Suprapubic skin (tissue), 4 donors: ENCODE results near the gene EID3. TPM values are rescaled to one million over a fixed set of nuclear protein-coding genes. Genes with fewer than 3 reads are reported as not detected.
A peak's percentile ranks its signal among the peaks of the same experiment; 100 is the strongest.

Source experiments
- DNase-seq, 2 donors: peaks; one replicate each; pipeline ENCODE4 v3.0.0-alpha.2; 2019; ENCODE audit warnings: low spot score in 2 of 2
- H3K27ac ChIP-seq: fragments of 200-600 bp; sonication (generic); one replicate; pipeline ENCODE4 v1.5.1; 2019
- H3K27me3 ChIP-seq: fragments of 200-600 bp; sonication (generic); one replicate; pipeline ENCODE4 v1.5.1; 2019
- H3K36me3 ChIP-seq: fragments of 200-600 bp; sonication (generic); one replicate; pipeline ENCODE4 v1.5.1; 2019
- H3K4me1 ChIP-seq: fragments of 200-600 bp; sonication (generic); one replicate; pipeline ENCODE4 v1.5.1; 2019
- H3K4me3 ChIP-seq: fragments of 200-600 bp; sonication (generic); one replicate; pipeline ENCODE4 v1.5.1; 2019; ENCODE audit warnings: mild to moderate bottlenecking
- H3K9me3 ChIP-seq: fragments of 200-600 bp; sonication (generic); one replicate; pipeline ENCODE4 v1.5.1; 2019
- EP300 ChIP-seq: sonication (generic); formaldehyde crosslinking; IDR thresholded peaks from one replicate; pipeline ENCODE4 v1.6.1; 2017; ENCODE audit warnings: antibody characterized with exemption
- POLR2A ChIP-seq, 2 donors: fragments of 450-650 bp; IDR thresholded peaks; one replicate each; pipeline ENCODE4 v1.6.1; 2017; ENCODE audit warnings: antibody characterized with exemption in 2 of 2, mild to moderate bottlenecking in 2 of 2, moderate library complexity in 2 of 2
- POLR2AphosphoS5 ChIP-seq, 3 donors: sonication (generic); formaldehyde crosslinking; IDR thresholded peaks; one replicate each; pipeline ENCODE4 v1.6.1; 2017; ENCODE audit warnings: antibody characterized with exemption in 3 of 3
- WGBS: methylation state at CpG from one replicate; pipeline ENCODE4 v1.1.5; 2018; 5-methylcytosine and 5-hydroxymethylcytosine counted together
- total RNA-seq, 4 donors: library from RNA; depleted of rRNA; stranded (reverse); fragments of >200 nt; gene quantifications; one replicate each; pipeline ENCODE4 v1.1.0, GENCODE V29; 2016
- TF ChIP-seq, protein P1 (sequence below), 2 donors: fragments of 200-600 bp in 1 of 2; fragments of 450-650 bp in 1 of 2; sonication (generic) in 1 of 2; IDR thresholded peaks; one replicate each; pipeline ENCODE4 v1.5.1; 2016 to 2019; ENCODE audit warnings: antibody characterized with exemption in 2 of 2, mild to moderate bottlenecking in 1 of 2, moderate library complexity in 1 of 2

Gene EID3
- total RNA-seq, 4 donors from 2014 or later: 2.9 to 5.4 (median 4.0) TPM

DNA sequence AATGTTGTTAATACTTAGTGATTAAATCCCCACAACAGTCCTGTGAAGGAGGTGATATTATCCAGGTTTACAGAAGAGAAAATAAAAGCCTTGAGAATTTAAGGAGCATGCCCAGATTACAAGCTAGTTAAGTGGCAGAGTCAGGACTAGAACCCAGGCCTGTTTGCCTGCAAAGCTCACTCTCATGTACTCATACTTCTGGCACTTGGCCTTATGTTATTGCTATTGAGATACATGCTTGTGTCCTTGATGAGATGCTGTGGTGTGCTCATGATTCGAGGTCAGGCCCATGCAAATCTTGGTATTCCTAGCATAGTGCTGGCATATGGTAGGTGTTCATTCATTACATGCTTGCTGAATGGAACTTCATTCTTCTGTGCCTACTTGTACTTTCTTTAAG, 7.6 kb upstream of the EID3 start:
- H3K4me1 ChIP-seq: peaks cover 46% of the 10 kb centered on the region

DNA sequence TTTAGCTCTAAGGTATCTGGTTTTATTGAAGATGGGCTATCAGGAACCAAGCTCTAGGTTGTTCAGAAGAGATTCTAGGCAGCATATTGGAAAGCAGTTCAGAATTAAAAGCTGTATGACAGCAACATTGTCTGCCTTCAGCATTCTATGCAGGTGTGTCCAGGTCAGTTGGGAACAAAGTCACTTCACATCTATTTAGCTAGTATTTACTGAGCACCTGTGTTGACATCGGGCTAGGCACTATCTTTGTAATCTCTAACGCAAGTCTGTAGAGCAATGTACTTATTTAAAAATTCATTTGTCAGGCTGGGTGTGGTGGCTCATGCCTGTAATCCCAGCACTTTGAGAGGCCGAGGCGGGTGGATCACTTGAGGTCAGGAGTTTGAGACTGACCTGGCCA, 6.8 kb upstream of the EID3 start:
- Histone ChIP-seq H3K4me1 (peaks cover 46% of the 10 kb centered on the region), H3K9me3 (no peaks in the 10 kb centered on the region), H3K4me3 (no peak overlapping the region), H3K27ac (peak overlapping the region; percentile 29), H3K27me3 (no peaks in the 10 kb centered on the region), H3K36me3 (peaks cover 23% of the 10 kb centered on the region)
- TF ChIP-seq POLR2A (IDR thresholded peaks at IDR 0.05) (no peak), POLR2AphosphoS5 (IDR thresholded peaks at IDR 0.05) (no peak), EP300 (no peak)
- TF ChIP-seq, protein P1, sequence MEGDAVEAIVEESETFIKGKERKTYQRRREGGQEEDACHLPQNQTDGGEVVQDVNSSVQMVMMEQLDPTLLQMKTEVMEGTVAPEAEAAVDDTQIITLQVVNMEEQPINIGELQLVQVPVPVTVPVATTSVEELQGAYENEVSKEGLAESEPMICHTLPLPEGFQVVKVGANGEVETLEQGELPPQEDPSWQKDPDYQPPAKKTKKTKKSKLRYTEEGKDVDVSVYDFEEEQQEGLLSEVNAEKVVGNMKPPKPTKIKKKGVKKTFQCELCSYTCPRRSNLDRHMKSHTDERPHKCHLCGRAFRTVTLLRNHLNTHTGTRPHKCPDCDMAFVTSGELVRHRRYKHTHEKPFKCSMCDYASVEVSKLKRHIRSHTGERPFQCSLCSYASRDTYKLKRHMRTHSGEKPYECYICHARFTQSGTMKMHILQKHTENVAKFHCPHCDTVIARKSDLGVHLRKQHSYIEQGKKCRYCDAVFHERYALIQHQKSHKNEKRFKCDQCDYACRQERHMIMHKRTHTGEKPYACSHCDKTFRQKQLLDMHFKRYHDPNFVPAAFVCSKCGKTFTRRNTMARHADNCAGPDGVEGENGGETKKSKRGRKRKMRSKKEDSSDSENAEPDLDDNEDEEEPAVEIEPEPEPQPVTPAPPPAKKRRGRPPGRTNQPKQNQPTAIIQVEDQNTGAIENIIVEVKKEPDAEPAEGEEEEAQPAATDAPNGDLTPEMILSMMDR (IDR thresholded peaks at IDR 0.05): no peak
- 78% methylated on average over 4 of the region's 4 CpGs for WGBS
- no peak for DNase-seq

More for the DNA sequence above, 7.6 kb upstream of the EID3 start:
- Histone ChIP-seq H3K9me3 (no peaks in the 10 kb centered on the region), H3K4me3 (no peak overlapping the region), H3K27me3 (no peaks in the 10 kb centered on the region), H3K36me3 (peaks cover 27% of the 10 kb centered on the region), H3K27ac (no peak overlapping the region)
- no peak for TF ChIP-seq POLR2AphosphoS5 (IDR thresholded peaks at IDR 0.05)
- no peak for TF ChIP-seq EP300
- TF ChIP-seq POLR2A (IDR thresholded peaks at IDR 0.05): no peak
- TF ChIP-seq, protein P1 (IDR thresholded peaks at IDR 0.05): no peak
- DNase-seq: no peak
- 76% methylated on average over 1 of the region's 1 CpG for WGBS

DNA sequence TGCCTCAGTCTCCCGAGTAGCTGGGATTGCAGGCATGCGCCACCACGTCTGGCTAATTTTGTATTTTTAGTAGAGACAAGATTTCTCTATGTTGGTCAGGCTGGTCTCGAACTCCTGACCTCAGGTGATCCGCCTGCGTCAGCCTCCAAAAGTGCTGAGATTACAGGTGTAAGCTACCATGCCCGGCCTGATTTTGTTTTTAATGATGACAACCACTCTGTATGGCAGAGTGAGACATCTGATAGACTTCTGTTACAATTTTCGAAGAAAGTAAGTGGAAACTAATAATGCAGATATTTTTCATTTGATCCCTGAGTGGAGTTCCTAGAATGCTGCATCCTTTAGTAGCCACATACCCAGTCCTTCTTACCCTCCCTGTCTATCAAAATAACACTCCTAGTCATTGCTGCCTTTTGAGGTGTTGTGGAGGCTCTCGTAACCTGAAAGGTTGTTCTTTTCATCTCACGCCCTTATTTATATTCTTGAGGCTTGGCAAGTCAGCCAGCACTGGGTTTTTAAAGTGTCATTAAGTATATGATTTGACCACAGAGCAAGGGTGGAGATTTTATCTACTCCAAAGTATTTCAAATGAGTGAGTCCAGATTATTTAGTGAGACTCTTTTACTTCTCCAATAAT, 5.9 kb upstream of the EID3 start:
- no peak for TF ChIP-seq EP300
- TF ChIP-seq, protein P1 (IDR thresholded peaks at IDR 0.05): no peak
- no peak for TF ChIP-seq POLR2A (IDR thresholded peaks at IDR 0.05)
- no peak for TF ChIP-seq POLR2AphosphoS5 (IDR thresholded peaks at IDR 0.05)
- 87% methylated on average over 10 of the region's 10 CpGs for WGBS
- H3K27ac ChIP-seq: no peak overlapping the region
- no peak overlapping the region for H3K4me3 ChIP-seq
- no peaks in the 10 kb centered on the region for H3K27me3 ChIP-seq
- H3K4me1 ChIP-seq: peaks cover 38% of the 10 kb centered on the region
- no peak for DNase-seq
- no peaks in the 10 kb centered on the region for H3K9me3 ChIP-seq
- H3K36me3 ChIP-seq: peaks cover 14% of the 10 kb centered on the region

DNA sequence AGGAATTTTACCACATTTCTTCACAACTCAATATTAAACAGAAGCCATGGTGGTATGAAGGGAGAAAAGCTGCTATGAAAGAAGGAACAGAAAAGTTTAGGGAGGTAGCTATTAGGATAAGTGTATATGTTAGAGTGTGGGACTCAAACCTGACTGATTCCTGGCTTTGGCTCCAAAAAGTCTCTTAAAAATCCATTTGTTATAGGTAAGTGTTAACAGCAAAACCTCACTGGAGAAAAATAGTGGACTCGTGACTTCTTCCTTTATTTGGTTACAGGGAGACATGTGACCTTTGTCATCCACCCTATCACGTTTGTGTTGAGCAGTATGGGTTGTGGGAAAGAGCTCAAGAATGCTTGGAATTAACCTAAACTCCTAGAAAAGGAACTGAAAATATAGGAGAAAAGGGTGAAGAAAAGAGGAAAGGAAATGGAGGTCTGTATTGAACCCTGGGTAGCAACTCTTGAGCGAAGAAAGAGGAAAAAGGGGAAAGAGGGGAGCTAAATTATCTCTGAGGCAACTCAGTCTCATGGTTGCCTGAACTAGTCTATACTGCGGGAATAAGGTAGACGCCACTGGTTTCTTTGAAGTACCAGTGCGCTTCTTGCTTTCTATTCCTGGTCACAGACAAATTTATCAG, 3.6 kb upstream of the EID3 start:
- no peak for TF ChIP-seq POLR2A (IDR thresholded peaks at IDR 0.05)
- no peak for TF ChIP-seq POLR2AphosphoS5 (IDR thresholded peaks at IDR 0.05)
- TF ChIP-seq EP300: no peak
- TF ChIP-seq, protein P1 (IDR thresholded peaks at IDR 0.05): no peak
- 80% methylated on average over 6 of the region's 6 CpGs for WGBS
- no peak overlapping the region for H3K27ac ChIP-seq
- H3K4me3 ChIP-seq: no peak overlapping the region
- H3K4me1 ChIP-seq: peaks cover 52% of the 10 kb centered on the region
- no peaks in the 10 kb centered on the region for H3K9me3 ChIP-seq
- no peak for DNase-seq
- H3K27me3 ChIP-seq: no peaks in the 10 kb centered on the region
- H3K36me3 ChIP-seq: peaks cover 4% of the 10 kb centered on the region

DNA sequence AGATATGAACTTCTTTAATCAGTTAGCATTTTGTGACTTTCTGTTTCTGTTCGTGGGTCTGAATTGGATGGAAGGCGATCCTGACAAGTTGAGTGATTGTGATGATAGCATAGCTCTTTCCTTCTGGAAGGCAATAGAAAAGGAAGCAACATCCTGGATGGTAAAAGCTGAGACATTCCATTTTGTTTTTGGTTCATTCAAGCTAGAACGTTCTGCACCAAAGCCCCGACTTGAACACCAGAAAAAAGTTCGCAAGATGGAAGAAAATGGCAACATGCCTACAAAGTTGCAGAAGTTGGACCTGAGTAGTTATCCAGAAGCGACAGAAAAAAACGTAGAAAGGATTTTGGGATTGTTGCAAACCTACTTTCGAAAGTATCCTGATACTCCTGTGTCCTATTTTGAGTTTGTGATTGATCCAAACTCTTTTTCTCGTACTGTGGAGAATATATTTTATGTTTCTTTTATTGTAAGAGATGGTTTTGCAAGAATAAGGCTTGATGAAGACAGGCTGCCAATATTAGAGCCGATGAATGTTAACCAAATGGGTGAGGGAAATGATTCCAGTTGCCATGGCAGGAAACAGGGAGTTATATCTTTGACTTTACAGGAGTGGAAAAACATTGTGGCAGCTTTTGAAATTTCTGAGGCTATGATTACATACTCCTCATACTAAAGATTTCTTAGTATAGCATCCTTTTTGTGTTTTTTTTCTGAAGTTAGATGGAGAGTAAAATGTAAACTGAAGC, 896 bp downstream of the EID3 start:
- Histone ChIP-seq H3K9me3 (no peaks in the 10 kb centered on the region), H3K4me1 (peaks cover 42% of the 10 kb centered on the region), H3K27me3 (no peaks in the 10 kb centered on the region), H3K27ac (no peak overlapping the region), H3K4me3 (peak overlapping the region; percentile 59), H3K36me3 (no peaks in the 10 kb centered on the region)
- DNase-seq: no peak
- TF ChIP-seq EP300 (no peak), POLR2A (IDR thresholded peaks at IDR 0.05) (no peak), POLR2AphosphoS5 (IDR thresholded peaks at IDR 0.05) (no peak)
- TF ChIP-seq, protein P1 (IDR thresholded peaks at IDR 0.05): no peak
- WGBS: 75% methylated on average over 10 of the region's 10 CpGs
